B cell (primary cell): ENCODE results near the gene ASTN2.

ENCODE experiments used
- EZH2 ChIP-seq: IDR thresholded peaks from 2 replicates; pipeline ENCODE4 v1.6.1; 2012; ENCODE audit warnings: borderline replicate concordance, low read depth, mild to moderate bottlenecking, moderate library complexity, low read length; ENCODE audit not compliant: insufficient read depth, poor library complexity, severe bottlenecking
- TF ChIP-seq, protein P1 (sequence below): fragments of 200-600 bp; IDR thresholded peaks from one replicate; pipeline ENCODE4 v1.8.0; 2022; ENCODE audit warnings: antibody characterized with exemption, mild to moderate bottlenecking

DNA sequence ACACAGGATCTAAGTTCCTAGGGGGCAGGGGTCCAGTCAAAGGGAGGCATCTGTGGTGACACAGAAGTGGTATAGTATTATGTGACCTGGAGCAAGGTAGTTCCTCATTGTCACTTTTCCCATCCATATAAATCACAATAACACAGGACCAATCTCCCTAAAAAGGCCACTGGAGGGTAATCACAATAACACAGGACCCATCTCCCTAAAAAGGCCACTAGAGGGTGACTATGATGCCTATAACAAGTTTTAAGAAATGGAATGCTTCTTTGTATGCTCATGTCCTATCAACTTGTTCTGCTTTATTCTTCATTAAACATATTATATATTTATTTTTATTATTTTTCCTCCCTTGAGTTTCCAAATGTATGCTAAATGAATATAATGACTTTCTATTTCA lies 254.6 kb downstream of the ASTN2 start:
- TF ChIP-seq, protein P1, sequence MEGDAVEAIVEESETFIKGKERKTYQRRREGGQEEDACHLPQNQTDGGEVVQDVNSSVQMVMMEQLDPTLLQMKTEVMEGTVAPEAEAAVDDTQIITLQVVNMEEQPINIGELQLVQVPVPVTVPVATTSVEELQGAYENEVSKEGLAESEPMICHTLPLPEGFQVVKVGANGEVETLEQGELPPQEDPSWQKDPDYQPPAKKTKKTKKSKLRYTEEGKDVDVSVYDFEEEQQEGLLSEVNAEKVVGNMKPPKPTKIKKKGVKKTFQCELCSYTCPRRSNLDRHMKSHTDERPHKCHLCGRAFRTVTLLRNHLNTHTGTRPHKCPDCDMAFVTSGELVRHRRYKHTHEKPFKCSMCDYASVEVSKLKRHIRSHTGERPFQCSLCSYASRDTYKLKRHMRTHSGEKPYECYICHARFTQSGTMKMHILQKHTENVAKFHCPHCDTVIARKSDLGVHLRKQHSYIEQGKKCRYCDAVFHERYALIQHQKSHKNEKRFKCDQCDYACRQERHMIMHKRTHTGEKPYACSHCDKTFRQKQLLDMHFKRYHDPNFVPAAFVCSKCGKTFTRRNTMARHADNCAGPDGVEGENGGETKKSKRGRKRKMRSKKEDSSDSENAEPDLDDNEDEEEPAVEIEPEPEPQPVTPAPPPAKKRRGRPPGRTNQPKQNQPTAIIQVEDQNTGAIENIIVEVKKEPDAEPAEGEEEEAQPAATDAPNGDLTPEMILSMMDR: no peak
- TF ChIP-seq EZH2: no peak
